Measurements from ENCODE around the gene MSH5. TPM values are rescaled to one million over a fixed set of nuclear protein-coding genes. Genes with fewer than 3 reads are reported as not detected.

MSH5 gene
- 10 to 100 TPM; 28.2 to 44.6 (median 43.7) TPM for total RNA-seq
- total RNA-seq (2013), result 17.9 TPM

- peak within 1 kb of the TSS; percentile 91 to 99 for H3K27ac Mint-ChIP-seq
- no peaks in the 10 kb centered on the region for H3K36me3 Mint-ChIP-seq
- DNase-seq (peak; percentile 95 to 97), ATAC-seq (peak; percentile 74 to 95 (median 89))
- no peaks in the 10 kb centered on the region for H3K9me3 Mint-ChIP-seq
- H3K4me3 ChIP-seq (ENCODE audit: low read length), result peak within 1 kb of the TSS; percentile 66
- H3K36me3 ChIP-seq (ENCODE audit: control insufficient read depth, insufficient read depth, low read length), result no peaks in the 10 kb centered on the region
- 0% methylated on average over 58 of the region's 58 CpGs for WGBS (ENCODE audit: insufficient coverage)
- peak within 1 kb of the TSS; percentile 97 for H3K4me3 Mint-ChIP-seq
- H3K27ac ChIP-seq (ENCODE audit: low read length), result peak within 1 kb of the TSS; percentile 83
- peaks cover 44% of the 10 kb centered on the region for H3K4me1 ChIP-seq (ENCODE audit: control insufficient read depth, insufficient read depth, low read length)
- H3K27me3 Mint-ChIP-seq (ENCODE audit: low read depth in 2 of 2), result no peaks in the 10 kb centered on the region
- H3K4me1 Mint-ChIP-seq, result peaks cover 60 to 71% of the 10 kb centered on the region in 2 donors
- intact Hi-C loops (cut with micrococcal nuclease), result loop anchor here (2.0 to 10.0 kb wide), 6 partner anchors 58 to 195 kb away; partner anchors contain the start of genes ATP6V1G2, BAG6, DDX39B and GPANK1
- H3K9me3 ChIP-seq (ENCODE audit: control insufficient read depth, insufficient read depth, low read length), result no peaks in the 10 kb centered on the region
- H3K27me3 ChIP-seq (ENCODE audit: control insufficient read depth, insufficient read depth, low read length), result no peaks in the 10 kb centered on the region
- TF ChIP-seq, protein P1, sequence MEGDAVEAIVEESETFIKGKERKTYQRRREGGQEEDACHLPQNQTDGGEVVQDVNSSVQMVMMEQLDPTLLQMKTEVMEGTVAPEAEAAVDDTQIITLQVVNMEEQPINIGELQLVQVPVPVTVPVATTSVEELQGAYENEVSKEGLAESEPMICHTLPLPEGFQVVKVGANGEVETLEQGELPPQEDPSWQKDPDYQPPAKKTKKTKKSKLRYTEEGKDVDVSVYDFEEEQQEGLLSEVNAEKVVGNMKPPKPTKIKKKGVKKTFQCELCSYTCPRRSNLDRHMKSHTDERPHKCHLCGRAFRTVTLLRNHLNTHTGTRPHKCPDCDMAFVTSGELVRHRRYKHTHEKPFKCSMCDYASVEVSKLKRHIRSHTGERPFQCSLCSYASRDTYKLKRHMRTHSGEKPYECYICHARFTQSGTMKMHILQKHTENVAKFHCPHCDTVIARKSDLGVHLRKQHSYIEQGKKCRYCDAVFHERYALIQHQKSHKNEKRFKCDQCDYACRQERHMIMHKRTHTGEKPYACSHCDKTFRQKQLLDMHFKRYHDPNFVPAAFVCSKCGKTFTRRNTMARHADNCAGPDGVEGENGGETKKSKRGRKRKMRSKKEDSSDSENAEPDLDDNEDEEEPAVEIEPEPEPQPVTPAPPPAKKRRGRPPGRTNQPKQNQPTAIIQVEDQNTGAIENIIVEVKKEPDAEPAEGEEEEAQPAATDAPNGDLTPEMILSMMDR (IDR thresholded peaks at IDR 0.05), result no peak
Observed at GRCh38 chr6:31739639-31740396, at the start of gene MSH5. MSH5 (plus strand) TSS chr6:31740005; CDS start chr6:31740467, 462 bp downstream.

GRCh38 chr6:31690231-31691077 lies 49.4 kb upstream of the MSH5 start:
- no peaks in the 10 kb centered on the region for H3K36me3 Mint-ChIP-seq
- no peaks in the 10 kb centered on the region for H3K27me3 Mint-ChIP-seq (ENCODE audit: low read depth in 2 of 2)
- no peak overlapping the region for H3K4me3 Mint-ChIP-seq
- no peak overlapping the region for H3K27ac ChIP-seq (ENCODE audit: low read length)
- no peaks in the 10 kb centered on the region for H3K9me3 Mint-ChIP-seq
- ATAC-seq (no peak), DNase-seq (no peak)
- TF ChIP-seq, protein P1 (IDR thresholded peaks at IDR 0.05), result no peak
- no peak overlapping the region for H3K4me3 ChIP-seq (ENCODE audit: low read length)
- H3K4me1 Mint-ChIP-seq, result peaks cover 0 to 7% of the 10 kb centered on the region in 2 donors
- H3K36me3 ChIP-seq (ENCODE audit: control insufficient read depth, insufficient read depth, low read length), result peaks cover 77% of the 10 kb centered on the region
- H3K27ac Mint-ChIP-seq, result no peak overlapping the region
- 96% methylated on average over 7 of the region's 10 CpGs for WGBS (ENCODE audit: insufficient coverage)
- no peaks in the 10 kb centered on the region for H3K9me3 ChIP-seq (ENCODE audit: control insufficient read depth, insufficient read depth, low read length)
- H3K4me1 ChIP-seq (ENCODE audit: control insufficient read depth, insufficient read depth, low read length), result no peaks in the 10 kb centered on the region
- no peaks in the 10 kb centered on the region for H3K27me3 ChIP-seq (ENCODE audit: control insufficient read depth, insufficient read depth, low read length)
- intact Hi-C loops (cut with micrococcal nuclease), result no loop called here

DNA sequence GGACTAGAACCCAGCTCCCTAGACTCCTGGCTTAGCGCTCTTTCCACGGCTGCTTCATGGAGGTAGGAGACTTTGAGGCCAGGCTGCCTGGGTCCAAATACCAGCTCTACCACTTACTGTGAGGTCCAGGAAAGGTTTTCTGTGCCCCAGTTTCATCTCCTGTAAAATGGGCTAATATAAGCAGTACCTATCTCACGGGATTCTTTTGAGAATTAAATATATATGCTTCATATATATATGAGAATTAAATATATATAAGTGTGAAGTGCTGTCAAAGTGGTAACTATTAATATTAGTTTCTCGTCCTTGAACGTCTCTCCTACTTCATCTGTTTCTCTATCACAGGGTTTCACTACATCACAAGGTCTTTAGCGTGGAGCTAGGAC lies 48.7 kb upstream of the MSH5 start:
- no peaks in the 10 kb centered on the region for H3K9me3 ChIP-seq (ENCODE audit: control insufficient read depth, insufficient read depth, low read length)
- H3K27ac Mint-ChIP-seq, result no peak overlapping the region
- DNase-seq, result no peak
- no peaks in the 10 kb centered on the region for H3K4me1 ChIP-seq (ENCODE audit: control insufficient read depth, insufficient read depth, low read length)
- no peaks in the 10 kb centered on the region for H3K9me3 Mint-ChIP-seq
- H3K27ac ChIP-seq (ENCODE audit: low read length), result no peak overlapping the region
- WGBS (ENCODE audit: insufficient coverage), result 100% methylated on average over 5 of the region's 6 CpGs
- peaks cover 79% of the 10 kb centered on the region for H3K36me3 ChIP-seq (ENCODE audit: control insufficient read depth, insufficient read depth, low read length)
- H3K4me1 Mint-ChIP-seq, result peaks cover 0 to 7% of the 10 kb centered on the region in 2 donors
- H3K27me3 ChIP-seq (ENCODE audit: control insufficient read depth, insufficient read depth, low read length), result no peaks in the 10 kb centered on the region
- no peak for ATAC-seq
- TF ChIP-seq, protein P1 (IDR thresholded peaks at IDR 0.05), result no peak
- H3K27me3 Mint-ChIP-seq (ENCODE audit: low read depth in 2 of 2), result no peaks in the 10 kb centered on the region
- H3K36me3 Mint-ChIP-seq, result no peaks in the 10 kb centered on the region
- intact Hi-C loops (cut with micrococcal nuclease), result no loop called here
- no peak overlapping the region for H3K4me3 ChIP-seq (ENCODE audit: low read length)
- H3K4me3 Mint-ChIP-seq, result no peak overlapping the region
